MCF 10A (cell line): ENCODE results near the gene QSOX1. TPM values are rescaled to one million over a fixed set of nuclear protein-coding genes. Genes with fewer than 3 reads are reported as not detected.

Experiments used
- BruUV-seq: library from RNA; stranded (reverse); fragments of 400-500 nt; replicated peaks from 2 replicates; lab custom pipeline; 2021; lab: Mats Ljungman, UMichigan
- CTCF ChIA-PET: fragments of 300-600 bp; sonication (Branson Sonifier 250); formaldehyde crosslinking; extraction: SDS; loops from one replicate; lab custom pipeline; 2021; ENCODE audit warnings: antibody characterized with exemption, inconsistent platforms; lab: Yijun Ruan, JAX
- POLR2A ChIA-PET: fragments of 300-600, 350-650 bp; sonication (Branson Sonifier 250); formaldehyde crosslinking; extraction: SDS; loops from one replicate; lab custom pipeline; 2020; ENCODE audit warnings: antibody characterized with exemption, inconsistent platforms; lab: Yijun Ruan, JAX
- DNase-seq: peaks from one replicate; pipeline ENCODE4 v3.0.0-alpha.2; 2018; ENCODE audit not compliant: unreplicated experiment
- H3K27ac Mint-ChIP-seq: one replicate; pipeline ENCODE4 v1.8.0; 2022; ENCODE audit warnings: mild to moderate bottlenecking, low read depth, mixed read lengths; ENCODE audit not compliant: unreplicated experiment
- H3K27me3 Mint-ChIP-seq: one replicate; pipeline ENCODE4 v1.8.0; 2022; ENCODE audit warnings: mixed read lengths; ENCODE audit not compliant: insufficient read depth, unreplicated experiment
- H3K36me3 Mint-ChIP-seq: one replicate; pipeline ENCODE4 v1.8.0; 2022; ENCODE audit warnings: mild to moderate bottlenecking, moderate library complexity, mixed read lengths; ENCODE audit not compliant: insufficient read depth, unreplicated experiment
- H3K4me1 Mint-ChIP-seq: one replicate; pipeline ENCODE4 v1.8.0; 2022; ENCODE audit warnings: mixed read lengths; ENCODE audit not compliant: insufficient read depth, unreplicated experiment
- H3K4me3 Mint-ChIP-seq: one replicate; pipeline ENCODE4 v1.8.0; 2022; ENCODE audit warnings: mild to moderate bottlenecking, moderate library complexity, mixed read lengths; ENCODE audit not compliant: unreplicated experiment
- H3K9me3 Mint-ChIP-seq: one replicate; pipeline ENCODE4 v1.8.0; 2022; ENCODE audit warnings: mixed read lengths; ENCODE audit not compliant: unreplicated experiment
- intact Hi-C: fragments of 100-400 bp; cut with micrococcal nuclease; formaldehyde crosslinking; loops from 2 replicates; pipeline ENCODE4 v1.14.1; 2022
- total RNA-seq: library from RNA; stranded (reverse); gene quantifications from 2 replicates; pipeline ENCODE4 v1.2.3, GENCODE V29; 2022
- TF ChIP-seq, protein P1 (sequence below): fragments of 200-600 bp; IDR thresholded peaks from one replicate; pipeline ENCODE4 v1.8.0; 2022; ENCODE audit warnings: antibody characterized with exemption, mild to moderate bottlenecking; ENCODE audit not compliant: unreplicated experiment

The QSOX1 gene
- total RNA-seq, 1 experiment from 2014 or later, result 309 TPM

GRCh38 chr1:180135535-180135934 is 19.1 kb upstream of the QSOX1 start:
- Mint-ChIP-seq H3K4me3 (no peak overlapping the region), H3K4me1 (peaks cover 29% of the 10 kb centered on the region), H3K27me3 (no peaks in the 10 kb centered on the region), H3K27ac (no peak overlapping the region), H3K9me3 (peaks cover 8% of the 10 kb centered on the region), H3K36me3 (no peaks in the 10 kb centered on the region)
- POLR2A ChIA-PET, result interaction anchor here (0.9 kb wide), 1 partner anchor 19 kb away, joined by 4 read pairs; the partner anchor contains the start of gene QSOX1
- no TSS peak for BruUV-seq
- TF ChIP-seq, protein P1, sequence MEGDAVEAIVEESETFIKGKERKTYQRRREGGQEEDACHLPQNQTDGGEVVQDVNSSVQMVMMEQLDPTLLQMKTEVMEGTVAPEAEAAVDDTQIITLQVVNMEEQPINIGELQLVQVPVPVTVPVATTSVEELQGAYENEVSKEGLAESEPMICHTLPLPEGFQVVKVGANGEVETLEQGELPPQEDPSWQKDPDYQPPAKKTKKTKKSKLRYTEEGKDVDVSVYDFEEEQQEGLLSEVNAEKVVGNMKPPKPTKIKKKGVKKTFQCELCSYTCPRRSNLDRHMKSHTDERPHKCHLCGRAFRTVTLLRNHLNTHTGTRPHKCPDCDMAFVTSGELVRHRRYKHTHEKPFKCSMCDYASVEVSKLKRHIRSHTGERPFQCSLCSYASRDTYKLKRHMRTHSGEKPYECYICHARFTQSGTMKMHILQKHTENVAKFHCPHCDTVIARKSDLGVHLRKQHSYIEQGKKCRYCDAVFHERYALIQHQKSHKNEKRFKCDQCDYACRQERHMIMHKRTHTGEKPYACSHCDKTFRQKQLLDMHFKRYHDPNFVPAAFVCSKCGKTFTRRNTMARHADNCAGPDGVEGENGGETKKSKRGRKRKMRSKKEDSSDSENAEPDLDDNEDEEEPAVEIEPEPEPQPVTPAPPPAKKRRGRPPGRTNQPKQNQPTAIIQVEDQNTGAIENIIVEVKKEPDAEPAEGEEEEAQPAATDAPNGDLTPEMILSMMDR, result no peak
- intact Hi-C loops, result no loop called here
- DNase-seq, result no peak
- CTCF ChIA-PET, result interaction anchor here (0.7 to 1.5 kb wide), 2 partner anchors 19 to 44 kb away, joined by 3 read pairs; partner anchors contain the start of gene QSOX1

- DNase-seq, result no peak
- POLR2A ChIA-PET, result interaction anchor here (0.9 to 2.0 kb wide), 3 partner anchors 9 to 18 kb away, joined by 3 to 5 read pairs (median 4); partner anchors contain the start of gene QSOX1
- CTCF ChIA-PET, result interaction anchor here (0.6 to 1.5 kb wide), 5 partner anchors 18 to 301 kb away, joined by 3 to 6 read pairs (median 3); partner anchors contain the start of gene QSOX1
- Mint-ChIP-seq H3K27ac (no peak overlapping the region), H3K9me3 (peaks cover 8% of the 10 kb centered on the region), H3K27me3 (no peaks in the 10 kb centered on the region), H3K4me3 (no peak overlapping the region), H3K4me1 (peaks cover 21% of the 10 kb centered on the region), H3K36me3 (no peaks in the 10 kb centered on the region)
- TF ChIP-seq, protein P1, result no peak
- no TSS peak for BruUV-seq
- intact Hi-C loops, result no loop called here
These were observed 18.2 kb upstream of the QSOX1 start for GRCh38 chr1:180136331-180136967.

- Mint-ChIP-seq H3K9me3 (peaks cover 8% of the 10 kb centered on the region), H3K4me1 (peaks cover 16% of the 10 kb centered on the region), H3K27ac (no peak overlapping the region), H3K4me3 (no peak overlapping the region), H3K36me3 (no peaks in the 10 kb centered on the region), H3K27me3 (no peaks in the 10 kb centered on the region)
- no TSS peak for BruUV-seq
- CTCF ChIA-PET, result interaction anchor here (0.6 to 0.9 kb wide), 3 partner anchors 35 to 301 kb away, joined by 3 to 6 read pairs (median 3); no protein-coding TSS in a partner anchor
- POLR2A ChIA-PET, result interaction anchor here (1.2 to 2.0 kb wide), 2 partner anchors 9 to 17 kb away, joined by 3 to 5 read pairs; no protein-coding TSS in a partner anchor
- no peak for DNase-seq
- intact Hi-C loops, result no loop called here
- TF ChIP-seq, protein P1, result no peak
These were observed 17.7 kb upstream of the QSOX1 start for GRCh38 chr1:180136968-180137356.

- POLR2A ChIA-PET, result interaction anchor here (2.0 kb wide), 1 partner anchor 16 kb away, joined by 5 read pairs; no protein-coding TSS in a partner anchor
- TF ChIP-seq, protein P1, result no peak
- intact Hi-C loops, result no loop called here
- Mint-ChIP-seq H3K27ac (no peak overlapping the region), H3K9me3 (peaks cover 8% of the 10 kb centered on the region), H3K27me3 (no peaks in the 10 kb centered on the region), H3K36me3 (no peaks in the 10 kb centered on the region), H3K4me3 (no peak overlapping the region), H3K4me1 (peaks cover 15% of the 10 kb centered on the region)
- BruUV-seq, result no TSS peak
- no peak for DNase-seq
- CTCF ChIA-PET, result interaction anchor here (0.9 kb wide), 1 partner anchor 36 kb away, joined by 3 read pairs; no protein-coding TSS in a partner anchor
These were observed 16.9 kb upstream of the QSOX1 start for GRCh38 chr1:180137776-180138175.
